GM18498 (cell line): ENCODE data around the gene NAPSA.

Experiments
- ATAC-seq: cut with Tn5 transposase; IDR thresholded peaks from one replicate; pipeline ENCODE4 v1.9.1; 2021; ENCODE audit warnings: mild to moderate bottlenecking, moderate library complexity; ENCODE audit not compliant: unreplicated experiment

The NAPSA gene

DNA sequence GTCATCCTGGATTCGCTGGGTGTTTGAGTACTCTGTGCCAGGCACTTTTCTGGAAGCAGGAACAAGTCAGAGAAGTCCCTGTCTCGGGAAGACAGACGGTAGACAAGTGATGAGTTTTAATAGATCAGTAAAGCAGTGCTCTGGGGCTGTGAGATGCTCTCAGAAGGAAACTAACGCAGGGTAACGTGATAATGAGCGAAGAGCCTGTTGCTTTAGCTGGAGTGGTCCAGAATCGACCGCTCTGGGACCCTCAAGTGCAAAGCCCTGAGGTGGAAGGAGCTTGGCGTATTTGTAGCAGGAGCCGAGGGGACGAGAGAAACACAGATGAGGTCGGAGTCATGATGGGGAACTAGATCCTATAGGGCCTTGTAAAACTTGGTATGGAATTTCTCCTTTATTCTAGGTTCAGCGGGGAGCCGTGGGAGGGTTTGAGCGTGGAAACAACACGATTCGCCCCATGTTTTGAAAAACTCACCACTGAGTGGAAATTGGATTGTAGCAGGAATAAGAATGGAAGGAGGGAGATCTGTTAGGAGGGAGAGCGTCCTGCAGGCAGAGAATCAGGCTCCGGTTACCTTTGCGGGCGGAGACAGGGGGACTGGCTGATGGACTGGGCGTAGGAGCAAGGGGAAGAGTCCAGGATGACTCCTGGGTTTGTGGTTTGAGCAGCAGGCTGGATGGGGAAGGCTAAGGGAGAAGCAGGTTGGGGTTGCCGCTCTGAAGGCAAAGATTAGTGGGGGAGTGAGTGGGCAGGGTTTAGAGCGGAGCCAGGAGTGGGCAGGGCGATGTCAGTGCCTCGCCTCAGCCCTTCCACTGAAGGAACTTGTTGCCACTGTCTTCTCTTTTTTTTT lies 19.5 kb upstream of the NAPSA start:
- no peak for ATAC-seq

DNA sequence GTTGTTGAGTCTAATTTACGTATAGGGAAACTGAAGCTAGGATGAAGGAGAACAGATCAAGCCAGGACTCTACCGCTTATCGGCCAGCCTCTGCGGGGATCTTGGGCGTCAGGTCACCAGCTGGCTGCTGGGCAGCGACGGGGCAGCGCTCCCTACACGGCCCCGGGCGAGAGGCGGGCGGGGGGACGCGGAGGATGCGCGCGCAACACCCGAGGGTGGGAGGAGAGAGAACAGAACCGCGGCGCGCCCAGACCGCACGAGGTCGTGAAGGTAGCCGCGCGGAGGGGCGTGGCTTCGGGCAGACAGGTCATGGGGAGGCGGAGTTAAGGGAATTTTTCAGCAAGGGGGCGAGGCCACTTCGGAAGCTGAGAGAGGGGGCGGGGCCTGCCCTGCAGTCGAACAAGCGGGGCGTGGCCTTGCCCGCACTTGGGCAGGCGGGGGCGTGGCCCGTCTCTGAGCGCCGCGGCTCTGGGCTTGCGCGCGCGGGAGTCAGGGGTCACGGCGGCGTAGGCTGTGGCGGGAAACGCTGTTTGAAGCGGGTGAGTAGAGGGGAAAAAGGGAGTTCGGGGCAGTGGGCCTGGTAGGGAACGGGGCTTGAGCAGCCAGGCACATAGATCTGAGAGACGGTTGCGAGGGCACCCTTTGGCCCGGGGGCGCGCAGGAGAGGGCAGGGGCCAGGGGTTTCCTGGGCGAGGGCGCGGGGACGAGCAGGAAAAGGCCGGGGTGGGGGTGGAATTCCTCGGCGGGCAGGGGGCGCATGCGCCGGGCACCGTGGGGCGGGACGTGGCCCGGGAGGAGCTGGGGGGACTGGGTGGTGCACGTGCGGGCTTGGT lies 18.6 kb upstream of the NAPSA start, which contains the start of gene POLD1:
Gene POLD1 (plus strand): TSS at position 496 of the 833 bp plus-strand sequence. CDS start 14,505 bp downstream, outside the sequence.
- ATAC-seq, result peak; percentile 87

GRCh38 chr19:50383001-50383851 lies 17.8 kb upstream of the NAPSA start:
- ATAC-seq, result no peak

GRCh38 chr19:50381881-50382729 lies 16.7 kb upstream of the NAPSA start:
- ATAC-seq, result no peak

DNA sequence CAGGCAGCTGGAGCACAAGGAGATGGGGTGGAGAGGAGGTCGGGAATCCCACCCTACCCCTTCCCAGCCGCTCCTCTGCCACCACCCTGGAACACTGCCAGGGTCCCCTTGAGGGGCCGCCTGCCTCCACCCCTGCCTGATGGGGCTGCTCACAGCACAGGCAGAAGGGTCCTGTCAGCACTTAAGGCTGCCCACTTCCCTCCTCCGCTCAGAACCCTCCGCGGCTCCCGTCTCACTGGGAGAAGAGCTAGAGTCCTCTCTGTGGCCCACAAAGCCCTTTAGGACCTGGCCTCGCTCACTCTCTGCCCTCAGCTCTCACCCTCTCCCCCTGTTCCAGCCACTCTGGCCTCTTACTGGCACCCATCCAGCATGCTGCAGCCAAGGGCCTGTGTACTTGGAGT lies 15.3 kb upstream of the NAPSA start:
- ATAC-seq, result no peak

- no peak for ATAC-seq
Measured at GRCh38 chr19:50380137-50380536, 14.7 kb upstream of the NAPSA start.

- no peak for ATAC-seq
Measured at GRCh38 chr19:50379602-50380001, 14.2 kb upstream of the NAPSA start.

DNA sequence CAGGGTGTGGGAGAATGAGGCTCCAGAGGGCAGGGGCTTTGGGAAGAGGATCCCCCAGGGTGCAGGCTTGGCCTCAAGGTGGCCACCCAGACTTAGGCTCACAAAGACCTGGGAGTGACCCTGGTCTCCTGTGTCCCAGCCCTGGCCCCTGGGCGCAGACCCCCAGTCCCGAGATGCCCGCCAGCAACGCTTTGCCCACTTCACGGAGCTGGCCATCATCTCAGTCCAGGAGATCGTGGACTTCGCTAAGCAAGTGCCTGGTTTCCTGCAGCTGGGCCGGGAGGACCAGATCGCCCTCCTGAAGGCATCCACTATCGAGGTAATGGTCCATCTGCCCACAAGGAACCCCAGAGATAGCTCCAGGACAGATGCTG lies 13.4 kb upstream of the NAPSA start:
- ATAC-seq, result no peak

GRCh38 chr19:50378169-50378862 lies 12.9 kb upstream of the NAPSA start:
- no peak for ATAC-seq

GRCh38 chr19:50377517-50377916 lies 12.1 kb upstream of the NAPSA start:
- ATAC-seq, result no peak

GRCh38 chr19:50377051-50377461 lies 11.6 kb upstream of the NAPSA start:
- peak; percentile 2 for ATAC-seq

- ATAC-seq, result peak; percentile 83
Measured at GRCh38 chr19:50376166-50377050, 11.0 kb upstream of the NAPSA start, which contains the start of gene NR1H2. TSS of gene NR1H2 (plus strand) at chr19:50376457. CDS start at chr19:50377606, 1,149 bp downstream.

- no peak for ATAC-seq
Measured at GRCh38 chr19:50371914-50372475, 6.6 kb upstream of the NAPSA start.

DNA sequence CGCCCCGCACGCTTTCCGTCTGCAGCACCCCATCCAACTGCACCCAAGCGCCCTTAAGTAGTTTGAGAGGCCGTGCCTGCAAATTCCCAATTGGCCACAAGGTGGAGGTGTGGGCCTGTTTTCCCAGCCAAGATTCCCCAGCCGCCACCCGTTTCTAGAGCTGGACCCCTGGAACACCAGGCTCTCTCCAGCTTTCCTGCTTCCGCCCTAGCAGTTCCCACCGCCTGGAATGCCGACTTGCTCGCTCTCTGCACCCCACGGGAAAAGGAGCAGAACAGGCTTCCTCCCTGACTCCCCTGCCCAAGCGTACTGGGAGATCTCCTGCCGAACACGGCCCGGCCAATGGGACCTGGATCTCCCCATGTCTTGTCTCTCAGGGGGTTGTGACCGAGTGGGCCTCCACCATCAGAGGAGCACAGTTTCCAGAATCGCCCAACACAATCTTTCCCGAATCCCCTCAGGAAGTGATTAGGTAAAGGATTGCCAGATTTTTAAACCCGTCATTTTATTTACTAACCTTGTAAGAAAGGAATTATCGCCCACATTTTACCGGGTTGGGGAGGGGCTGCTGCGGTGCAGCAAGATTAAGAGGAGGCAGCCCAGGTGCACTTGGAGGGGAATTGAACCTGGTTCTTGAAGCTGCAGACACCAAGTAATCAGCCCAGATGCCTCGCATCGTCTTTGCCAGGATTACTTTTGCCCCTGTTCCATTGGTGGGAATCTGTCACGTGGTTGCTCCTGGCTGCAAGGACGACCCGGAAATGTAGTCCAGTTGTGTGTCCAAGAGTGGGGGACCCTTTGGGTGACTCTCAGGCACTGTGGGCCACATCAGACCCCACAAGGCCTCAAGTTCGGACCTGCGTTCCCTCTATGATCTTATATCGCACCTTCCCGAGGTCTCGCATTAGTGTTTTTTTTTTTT lies 3.5 kb upstream of the NAPSA start:
- no peak for ATAC-seq

DNA sequence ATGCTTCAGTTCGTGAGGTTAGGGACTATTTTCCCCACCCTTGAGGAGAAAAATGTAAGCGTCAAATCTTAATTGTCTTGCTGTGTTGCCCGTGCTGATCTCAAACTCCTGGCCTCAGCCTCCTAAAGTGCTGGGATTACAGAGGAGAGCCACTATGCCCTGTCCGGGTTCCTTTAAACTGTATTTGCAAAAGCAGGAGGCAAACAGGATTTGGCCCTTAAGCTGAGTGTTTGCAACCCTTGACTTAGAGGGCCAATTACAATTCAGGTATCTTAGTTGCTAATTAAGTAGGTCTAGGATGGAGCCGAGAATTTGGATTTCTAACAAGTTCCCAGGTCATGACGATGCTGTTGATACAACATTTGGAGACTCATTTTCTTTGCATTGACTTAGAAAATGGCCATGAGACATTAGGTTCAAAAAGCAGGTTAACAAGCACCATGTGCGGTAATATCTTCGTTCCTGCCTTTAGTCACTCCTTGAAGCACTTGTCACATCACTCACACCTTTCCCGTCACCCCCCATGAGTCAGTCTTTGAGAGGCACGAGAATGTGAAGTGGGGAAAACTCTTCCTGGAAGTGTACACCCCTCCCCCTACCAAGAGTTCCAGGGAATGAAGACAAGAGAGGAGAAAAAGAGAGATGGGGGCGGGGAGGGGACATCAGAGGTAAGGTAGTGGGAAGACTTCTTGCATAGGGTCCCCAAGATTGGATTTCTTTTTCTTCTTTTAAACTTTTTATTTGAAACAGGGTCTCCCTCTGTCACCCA lies 2.6 kb downstream of the NAPSA start:
- no peak for ATAC-seq

DNA sequence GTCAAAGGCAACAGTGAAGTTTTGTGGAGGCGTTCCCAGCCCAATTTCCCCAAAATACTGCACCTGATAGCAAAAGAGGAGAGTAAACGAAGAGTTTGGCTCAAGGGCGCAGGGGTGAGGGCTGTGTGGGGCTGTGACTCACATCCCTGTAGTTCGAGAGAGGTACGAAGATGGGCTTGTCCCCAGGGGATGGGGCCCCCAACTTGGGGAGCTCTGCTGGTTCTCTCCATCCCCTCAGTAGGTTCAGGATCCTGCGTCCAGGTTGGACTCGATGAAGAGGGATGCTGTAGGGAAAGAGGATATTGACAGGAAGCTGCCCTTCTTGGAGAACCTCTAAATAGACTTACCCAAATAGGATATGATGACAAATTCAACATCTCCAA lies 3.4 kb downstream of the NAPSA start:
- ATAC-seq, result no peak
